Thymus (tissue), 11 donors: Measurements from ENCODE around the gene RANBP1. TPM values are rescaled to one million over a fixed set of nuclear protein-coding genes. Genes with fewer than 3 reads are reported as not detected.

Experiments used
- DNase-seq, 9 donors: peaks; one replicate each; pipeline ENCODE4 v3.0.0-alpha.2; 2013; ENCODE audit warnings: low spot score in 9 of 9, low read depth in 6 of 9, missing footprints in 1 of 9
- H3K27ac ChIP-seq, 2 donors: one replicate each; pipeline ENCODE4 v1.5.1; 2013; ENCODE audit warnings: control low read depth in 1 of 2, low read depth in 1 of 2, low read length in 1 of 2, mild to moderate bottlenecking in 1 of 2, moderate library complexity in 1 of 2
- H3K27me3 ChIP-seq, 2 donors: one replicate each; pipeline ENCODE4 v1.5.1; 2013; ENCODE audit warnings: low read length in 1 of 2; ENCODE audit not compliant: control insufficient read depth in 2 of 2, insufficient read depth in 1 of 2
- H3K36me3 ChIP-seq, 2 donors: one replicate each; pipeline ENCODE4 v1.5.1; 2013; ENCODE audit warnings: low read length in 1 of 2, mild to moderate bottlenecking in 1 of 2, moderate library complexity in 1 of 2; ENCODE audit not compliant: control insufficient read depth in 2 of 2, insufficient read depth in 2 of 2
- H3K4me1 ChIP-seq, 2 donors: one replicate each; pipeline ENCODE4 v1.5.1; 2013; ENCODE audit warnings: low read length in 2 of 2; ENCODE audit not compliant: control insufficient read depth in 2 of 2, insufficient read depth in 2 of 2
- H3K4me3 ChIP-seq, 2 donors: one replicate each; pipeline ENCODE4 v1.5.1; 2013; ENCODE audit warnings: low read length in 2 of 2, control low read depth in 1 of 2, mild to moderate bottlenecking in 1 of 2
- H3K9me3 ChIP-seq, 2 donors: one replicate each; pipeline ENCODE4 v1.5.1; 2013; ENCODE audit warnings: low read length in 1 of 2, mild to moderate bottlenecking in 1 of 2; ENCODE audit not compliant: control insufficient read depth in 2 of 2, insufficient read depth in 1 of 2
- WGBS: extraction: QIAGEN DNeasy Blood & Tissue Kit; methylation state at CpG from one replicate; pipeline ENCODE4 v1.1.7; 2013; 5-methylcytosine and 5-hydroxymethylcytosine counted together
- polyA plus RNA-seq: library from polyadenylated mRNA; stranded (reverse); fragments of 200-250 nt; gene quantifications from one replicate; pipeline ENCODE4 v1.2.3, GENCODE V29; 2013
- total RNA-seq: library from RNA; stranded (reverse); fragments of 120-200 nt; gene quantifications from one replicate; pipeline ENCODE4 v1.2.4, GENCODE V29; 2013
- donor health status: healthy.

RANBP1 gene
- total and polyA plus RNA-seq, 2 donors = 78.9 to 318 TPM

GRCh38 chr22:20091690-20092476, 24.0 kb upstream of the RANBP1 start:
- H3K4me1 ChIP-seq = peaks cover 0 to 7% of the 10 kb centered on the region in 2 donors
- peaks cover 97 to 99% of the 10 kb centered on the region in 2 donors for H3K36me3 ChIP-seq
- H3K4me3 ChIP-seq = no peak overlapping the region
- no peak for DNase-seq
- WGBS = 97% methylated on average over 16 of the region's 16 CpGs
- H3K27me3 ChIP-seq = no peaks in the 10 kb centered on the region
- peaks cover 3 to 5% of the 10 kb centered on the region in 2 donors for H3K9me3 ChIP-seq
- H3K27ac ChIP-seq = no peak overlapping the region

DNA sequence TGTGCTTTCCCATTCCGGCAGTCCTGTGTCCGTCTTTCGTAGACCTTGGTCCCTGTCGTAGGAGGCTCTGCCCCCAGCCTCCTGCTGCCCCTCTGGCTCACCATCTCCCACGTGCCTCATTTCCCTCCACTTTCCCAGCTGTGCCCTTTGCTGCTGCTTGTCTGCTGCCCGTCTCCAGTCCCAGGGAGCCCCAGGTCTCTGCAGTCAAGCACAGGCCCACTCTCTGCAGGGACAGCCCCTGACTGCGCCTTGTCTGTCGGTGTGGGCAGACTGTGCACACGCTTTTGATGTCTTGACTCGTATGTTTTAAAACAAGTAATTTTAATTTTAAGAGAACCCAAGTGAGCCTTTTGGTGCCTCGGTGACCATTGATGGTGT, 23.4 kb upstream of the RANBP1 start:
- Histone ChIP-seq H3K4me1 (peaks cover 0 to 4% of the 10 kb centered on the region in 2 donors), H3K27ac (no peak overlapping the region), H3K36me3 (peaks cover 91 to 99% of the 10 kb centered on the region in 2 donors), H3K27me3 (no peaks in the 10 kb centered on the region), H3K4me3 (no peak overlapping the region), H3K9me3 (peaks cover 3 to 5% of the 10 kb centered on the region in 2 donors)
- 98% methylated on average over 11 of the region's 11 CpGs for WGBS
- DNase-seq = no peak

- Histone ChIP-seq H3K27me3 (no peaks in the 10 kb centered on the region), H3K4me1 (peaks cover under 1 to 7% of the 10 kb centered on the region in 2 donors), H3K9me3 (peaks cover 3 to 5% of the 10 kb centered on the region in 2 donors), H3K27ac (no peak overlapping the region), H3K4me3 (no peak overlapping the region), H3K36me3 (peaks cover 80 to 96% of the 10 kb centered on the region in 2 donors)
- DNase-seq = no peak
- 98% methylated on average over 13 of the region's 13 CpGs for WGBS
Observed at GRCh38 chr22:20093418-20094196, 22.3 kb upstream of the RANBP1 start.

DNA sequence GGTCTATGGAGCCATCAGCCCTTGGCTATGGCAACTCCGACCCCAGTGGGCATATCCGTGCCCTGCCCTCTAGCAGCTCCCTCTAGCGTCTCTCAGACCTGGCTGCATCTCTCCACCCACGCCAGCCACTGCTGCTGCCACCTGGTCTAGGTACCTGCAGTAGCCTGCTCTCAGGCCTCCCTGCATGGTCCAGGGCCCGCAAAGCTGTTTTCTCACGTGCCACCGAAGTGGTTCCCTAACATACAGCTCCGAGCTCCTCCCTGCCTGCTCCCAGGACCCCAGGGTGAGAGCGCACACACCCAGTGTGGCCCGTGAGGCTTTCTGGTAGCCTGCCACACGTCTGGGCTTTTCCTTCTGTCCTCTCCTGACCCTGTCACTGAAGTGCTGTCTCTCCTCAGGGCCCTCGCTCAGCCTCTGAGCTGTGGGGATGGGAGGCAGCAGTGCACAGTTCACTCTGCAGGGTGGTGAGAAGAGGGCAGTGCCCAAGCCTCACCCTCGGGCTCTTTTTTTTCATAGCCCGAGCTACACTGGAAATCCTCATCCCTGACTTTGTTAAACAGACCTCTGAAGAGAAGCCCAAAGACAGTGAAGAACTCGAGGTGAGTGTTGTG, 21.6 kb upstream of the RANBP1 start:
- WGBS = 98% methylated on average over 15 of the region's 15 CpGs

DNA sequence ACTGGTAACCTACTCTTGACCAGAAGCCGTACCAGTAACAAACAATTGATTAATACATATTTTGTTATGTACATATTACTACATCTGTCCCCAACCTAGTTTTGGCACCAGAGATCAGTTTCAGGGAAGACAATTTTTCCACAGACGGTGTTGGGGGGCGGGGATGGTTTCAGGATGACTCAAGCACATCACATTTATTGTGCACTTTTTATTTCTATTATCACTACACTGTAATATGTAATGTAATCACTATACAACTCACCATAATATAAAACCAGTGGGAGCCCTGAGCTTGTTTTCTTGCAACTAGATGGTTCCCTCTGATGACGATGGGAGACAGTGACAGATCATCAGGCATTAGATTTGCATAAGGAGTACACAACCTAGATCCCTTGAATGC, 20.4 kb upstream of the RANBP1 start:
- 97% methylated on average over 4 of the region's 4 CpGs for WGBS
- Histone ChIP-seq H3K4me3 (no peak overlapping the region), H3K4me1 (peaks cover 20 to 22% of the 10 kb centered on the region in 2 donors), H3K9me3 (peaks cover 3 to 5% of the 10 kb centered on the region in 2 donors), H3K36me3 (peaks cover 66 to 90% of the 10 kb centered on the region in 2 donors), H3K27me3 (no peaks in the 10 kb centered on the region), H3K27ac (no peak overlapping the region)
- no peak for DNase-seq

More for the DNA sequence above, 21.6 kb upstream of the RANBP1 start:
- Histone ChIP-seq H3K4me3 (no peak overlapping the region), H3K36me3 (peaks cover 76 to 96% of the 10 kb centered on the region in 2 donors), H3K27ac (no peak overlapping the region), H3K27me3 (no peaks in the 10 kb centered on the region), H3K9me3 (peaks cover 3 to 5% of the 10 kb centered on the region in 2 donors), H3K4me1 (peaks cover 8 to 14% of the 10 kb centered on the region in 2 donors)
- DNase-seq = no peak

DNA sequence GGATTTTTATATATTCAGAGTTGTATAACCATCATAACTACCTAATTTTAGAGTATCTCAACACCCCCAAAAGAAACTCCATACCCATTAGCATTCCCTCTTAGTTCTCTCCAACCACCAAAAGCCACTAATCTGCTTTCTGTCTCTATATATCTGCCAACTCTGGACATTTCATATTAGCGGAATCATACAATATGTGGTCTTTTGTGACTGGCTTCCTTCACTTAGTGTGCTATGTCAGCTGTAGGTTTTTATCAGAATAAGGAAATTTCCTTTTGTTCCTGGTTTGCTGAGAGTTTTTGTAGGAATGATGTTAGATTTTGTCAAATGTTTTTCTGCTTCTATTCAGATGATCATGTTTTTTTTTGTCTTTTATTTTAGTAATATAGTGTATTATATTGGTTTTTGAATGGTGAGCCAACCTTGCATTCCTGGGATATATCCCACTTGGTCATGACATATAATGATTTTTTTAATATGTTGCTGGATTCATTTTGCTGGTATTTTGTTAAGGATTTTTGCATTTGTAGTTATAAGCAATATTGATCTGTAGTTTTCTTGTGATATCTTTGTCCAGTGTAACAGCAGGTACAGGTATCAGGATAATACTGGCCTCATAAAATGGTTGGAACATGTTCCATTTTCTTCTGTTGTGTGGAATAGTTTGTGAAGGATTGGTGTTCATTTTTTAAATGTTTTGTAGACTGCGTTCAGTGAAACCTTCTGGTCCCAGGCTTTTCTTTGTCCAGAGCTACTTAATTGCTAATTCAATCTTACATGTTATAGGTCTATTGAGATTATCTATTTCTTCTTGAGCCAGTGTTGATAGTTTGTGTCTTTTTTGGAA, 19.1 kb upstream of the RANBP1 start:
- peaks cover 56 to 77% of the 10 kb centered on the region in 2 donors for H3K36me3 ChIP-seq
- no peak overlapping the region for H3K4me3 ChIP-seq
- over 99% methylated on average over 2 of the region's 2 CpGs for WGBS
- no peak overlapping the region for H3K27ac ChIP-seq
- no peak for DNase-seq
- H3K27me3 ChIP-seq = no peaks in the 10 kb centered on the region
- H3K9me3 ChIP-seq = peaks cover 3 to 5% of the 10 kb centered on the region in 2 donors
- H3K4me1 ChIP-seq = peaks cover 30 to 35% of the 10 kb centered on the region in 2 donors

- no peaks in the 10 kb centered on the region for H3K27me3 ChIP-seq
- peak overlapping the region; percentile 58 to 73 for H3K27ac ChIP-seq
- 91% methylated on average over 6 of the region's 6 CpGs for WGBS
- no peak overlapping the region for H3K4me3 ChIP-seq
- peaks cover 43 to 69% of the 10 kb centered on the region in 2 donors for H3K36me3 ChIP-seq
- peaks cover 2 to 3% of the 10 kb centered on the region in 2 donors for H3K9me3 ChIP-seq
- peaks cover 30 to 43% of the 10 kb centered on the region in 2 donors for H3K4me1 ChIP-seq
- no peak for DNase-seq
Observed at GRCh38 chr22:20099099-20099711, 16.7 kb upstream of the RANBP1 start.

DNA sequence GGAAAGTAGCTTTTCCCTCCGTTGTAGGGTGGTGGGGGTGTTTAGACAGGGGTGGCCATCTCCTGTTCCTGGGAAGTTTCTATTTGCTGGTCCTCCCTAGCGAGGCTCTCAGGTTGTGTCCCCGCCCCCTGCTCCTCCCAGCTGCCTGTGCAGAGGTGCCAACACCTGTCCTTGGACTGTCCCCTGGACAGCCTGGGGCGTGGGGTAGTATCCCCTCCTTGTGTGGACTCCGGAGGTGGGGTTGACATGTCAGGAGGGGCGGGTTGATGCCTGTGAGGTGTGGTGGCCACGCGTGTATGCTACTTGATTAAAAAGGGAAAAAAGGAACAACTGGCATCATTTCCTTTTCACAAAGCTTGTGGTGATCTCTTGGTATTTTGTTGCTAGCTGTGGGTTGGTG, 14.3 kb upstream of the RANBP1 start:
- 82% methylated on average over 8 of the region's 8 CpGs for WGBS
- DNase-seq = no peak

More for the DNA sequence above, 14.3 kb upstream of the RANBP1 start:
- no peak overlapping the region for H3K4me3 ChIP-seq
- peaks cover 30 to 43% of the 10 kb centered on the region in 2 donors for H3K4me1 ChIP-seq
- no peaks in the 10 kb centered on the region for H3K9me3 ChIP-seq
- no peak overlapping the region for H3K27ac ChIP-seq
- H3K36me3 ChIP-seq = peaks cover 44 to 70% of the 10 kb centered on the region in 2 donors
- H3K27me3 ChIP-seq = no peaks in the 10 kb centered on the region
